Muscle of leg (tissue), 11 donors: ENCODE results near the gene ANKIB1. TPM values are rescaled to one million over a fixed set of nuclear protein-coding genes. Genes with fewer than 3 reads are reported as not detected.

Experiments used
- DNase-seq: peaks from one replicate; pipeline ENCODE4 v3.0.0; 2013
- H3K27ac ChIP-seq: one replicate; pipeline ENCODE4 v1.5.1; 2013; ENCODE audit warnings: mild to moderate bottlenecking, low read length, control low read depth
- H3K27me3 ChIP-seq: one replicate; pipeline ENCODE4 v1.6.1; 2013; ENCODE audit warnings: low read length; ENCODE audit not compliant: control insufficient read depth, insufficient read depth
- H3K36me3 ChIP-seq: one replicate; pipeline ENCODE4 v1.6.1; 2013; ENCODE audit warnings: low read length; ENCODE audit not compliant: control insufficient read depth, insufficient read depth
- H3K4me1 ChIP-seq: one replicate; pipeline ENCODE4 v1.6.1; 2013; ENCODE audit warnings: low read length; ENCODE audit not compliant: control insufficient read depth, insufficient read depth
- H3K4me3 ChIP-seq: one replicate; pipeline ENCODE4 v1.5.1; 2013; ENCODE audit warnings: low read length, control low read depth
- H3K9me3 ChIP-seq: replicated peaks from 2 replicates; pipeline ENCODE4 v1.6.1; 2013; ENCODE audit warnings: low read depth, low read length; ENCODE audit not compliant: control insufficient read depth
- WGBS: methylation state at CpG from one replicate; pipeline ENCODE4 v1.1.5; 2013; ENCODE audit warnings: missing lambda C conversion rate; ENCODE audit not compliant: insufficient coverage; 5-methylcytosine and 5-hydroxymethylcytosine counted together
- polyA plus RNA-seq, 8 donors: library from polyadenylated mRNA; unstranded; fragments of 120-200 nt; gene quantifications; one replicate each; pipeline versions ENCODE4 v1.2.1 to v1.2.3, GENCODE V29; 2013; ENCODE audit warnings: inconsistent platforms in 1 of 8, low replicate concordance in 1 of 8; ENCODE audit not compliant: insufficient read length in 8 of 8, insufficient read depth in 1 of 8
- total RNA-seq: library from RNA; stranded (reverse); fragments of 120-200 nt; gene quantifications from one replicate; pipeline ENCODE4 v1.2.4, GENCODE V29; 2013

ANKIB1 gene
- total and polyA plus RNA-seq, 9 donors, result 15.0 to 31.5 (median 23.8) TPM

DNA sequence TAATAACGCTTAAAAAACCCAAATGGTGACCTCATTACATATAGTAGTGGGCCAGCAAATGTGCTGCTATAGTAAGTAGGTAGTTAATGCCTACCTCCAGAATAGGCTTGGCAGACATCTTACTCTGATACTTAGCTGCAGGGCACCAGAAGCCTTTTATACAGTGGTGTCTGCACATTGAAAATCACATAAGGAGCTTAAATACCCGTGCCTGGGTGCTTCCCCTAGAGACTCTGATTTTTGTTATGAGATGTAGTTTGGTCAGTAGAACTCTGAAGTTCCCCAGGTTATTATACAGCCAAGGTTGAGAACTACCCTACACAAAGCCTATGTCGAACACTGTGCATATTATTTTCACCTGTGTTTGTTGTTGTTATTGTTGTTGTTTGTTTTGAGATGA lies 47.2 kb downstream of the ANKIB1 start:
- Histone ChIP-seq H3K27me3 (no peaks in the 10 kb centered on the region), H3K9me3 (no peaks in the 10 kb centered on the region), H3K4me1 (no peaks in the 10 kb centered on the region), H3K36me3 (no peaks in the 10 kb centered on the region), H3K27ac (no peak overlapping the region), H3K4me3 (no peak overlapping the region)
- no peak for DNase-seq
- no CpG with 5 or more reads among the region's 3 CpGs for WGBS

DNA sequence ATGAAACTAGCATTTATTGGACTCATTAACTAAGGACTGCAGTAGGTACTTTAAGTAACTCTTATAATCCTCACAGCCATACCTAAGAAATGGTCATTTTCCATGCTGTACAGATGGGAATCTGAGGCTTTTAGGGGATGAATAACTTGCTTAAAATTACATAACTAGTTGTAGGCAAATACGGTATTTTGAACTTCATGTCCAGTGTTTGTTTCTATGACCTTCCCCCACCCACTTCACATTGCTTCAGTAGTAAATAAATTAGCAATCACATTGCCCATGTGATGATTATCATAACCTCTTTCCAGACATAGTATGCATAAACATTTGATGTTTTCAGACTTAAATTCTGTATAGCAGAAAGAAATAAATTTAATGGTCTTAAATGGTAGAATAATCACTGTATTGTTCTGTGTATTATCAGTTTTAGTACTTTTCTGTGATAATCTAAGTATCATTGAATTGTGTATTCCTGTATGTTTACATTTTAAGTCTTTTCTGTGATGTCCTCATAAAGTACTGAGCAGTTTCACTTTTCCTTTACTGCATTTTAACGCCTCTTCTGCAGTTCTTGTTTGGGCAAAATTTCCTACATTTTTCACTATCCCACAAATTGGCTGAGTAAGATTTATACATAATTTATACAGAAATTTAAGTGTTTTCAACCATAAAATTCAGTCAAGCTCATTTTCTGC lies 48.3 kb downstream of the ANKIB1 start:
- no CpG with 5 or more reads among the region's 2 CpGs for WGBS
- no peak overlapping the region for H3K27ac ChIP-seq

DNA sequence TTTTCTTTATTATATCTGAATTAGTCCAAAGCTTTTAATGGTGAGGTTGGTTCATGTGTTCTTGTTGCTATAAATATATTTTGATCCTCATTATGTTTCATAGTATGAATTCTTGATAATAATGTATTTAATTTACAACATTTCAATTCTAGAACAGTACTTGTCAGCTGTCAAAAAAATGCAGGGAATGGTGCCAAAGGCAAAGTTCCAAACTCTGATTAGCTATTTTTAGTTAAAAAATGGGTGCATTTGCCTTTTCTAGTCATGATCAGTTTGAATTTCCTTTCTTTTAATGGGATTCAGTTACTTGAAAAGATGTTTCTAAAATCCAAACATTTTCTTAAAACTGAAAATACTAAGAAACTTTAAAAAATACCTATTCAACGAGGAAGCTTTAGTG lies 49.6 kb downstream of the ANKIB1 start:
- Histone ChIP-seq H3K27me3 (no peaks in the 10 kb centered on the region), H3K4me3 (no peak overlapping the region), H3K4me1 (no peaks in the 10 kb centered on the region), H3K9me3 (no peaks in the 10 kb centered on the region), H3K27ac (no peak overlapping the region), H3K36me3 (no peaks in the 10 kb centered on the region)
- WGBS, result no CpG with 5 or more reads among the region's 1 CpG
- DNase-seq, result no peak

More for the DNA sequence above, 48.3 kb downstream of the ANKIB1 start:
- no peaks in the 10 kb centered on the region for H3K27me3 ChIP-seq
- DNase-seq, result no peak
- no peak overlapping the region for H3K4me3 ChIP-seq
- no peaks in the 10 kb centered on the region for H3K4me1 ChIP-seq
- no peaks in the 10 kb centered on the region for H3K36me3 ChIP-seq
- no peaks in the 10 kb centered on the region for H3K9me3 ChIP-seq

DNA sequence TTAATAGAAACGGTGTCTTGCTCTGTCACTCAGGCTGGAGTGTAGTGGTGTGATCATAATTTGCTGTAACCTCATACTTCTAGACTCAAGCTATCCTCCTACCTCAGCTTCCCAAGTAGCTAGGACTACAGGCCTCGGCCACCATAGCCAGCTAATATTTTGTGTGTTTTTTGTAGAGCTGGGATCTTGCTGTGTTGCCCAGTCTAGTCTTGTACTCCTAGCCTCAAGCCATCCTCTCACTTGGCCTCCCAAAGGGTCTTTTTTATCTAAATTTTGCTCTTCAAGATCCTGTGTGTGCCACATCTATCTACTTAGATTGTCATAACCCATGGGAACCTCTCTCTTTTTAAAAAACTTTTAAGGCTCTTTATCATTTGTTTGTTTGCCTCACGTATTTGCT lies 50.5 kb downstream of the ANKIB1 start:
- WGBS, result no CpG with 5 or more reads among the region's 3 CpGs
- no peaks in the 10 kb centered on the region for H3K4me1 ChIP-seq
- H3K4me3 ChIP-seq, result no peak overlapping the region
- H3K27me3 ChIP-seq, result no peaks in the 10 kb centered on the region
- no peak overlapping the region for H3K27ac ChIP-seq
- H3K36me3 ChIP-seq, result no peaks in the 10 kb centered on the region
- no peak for DNase-seq
- H3K9me3 ChIP-seq, result no peaks in the 10 kb centered on the region

DNA sequence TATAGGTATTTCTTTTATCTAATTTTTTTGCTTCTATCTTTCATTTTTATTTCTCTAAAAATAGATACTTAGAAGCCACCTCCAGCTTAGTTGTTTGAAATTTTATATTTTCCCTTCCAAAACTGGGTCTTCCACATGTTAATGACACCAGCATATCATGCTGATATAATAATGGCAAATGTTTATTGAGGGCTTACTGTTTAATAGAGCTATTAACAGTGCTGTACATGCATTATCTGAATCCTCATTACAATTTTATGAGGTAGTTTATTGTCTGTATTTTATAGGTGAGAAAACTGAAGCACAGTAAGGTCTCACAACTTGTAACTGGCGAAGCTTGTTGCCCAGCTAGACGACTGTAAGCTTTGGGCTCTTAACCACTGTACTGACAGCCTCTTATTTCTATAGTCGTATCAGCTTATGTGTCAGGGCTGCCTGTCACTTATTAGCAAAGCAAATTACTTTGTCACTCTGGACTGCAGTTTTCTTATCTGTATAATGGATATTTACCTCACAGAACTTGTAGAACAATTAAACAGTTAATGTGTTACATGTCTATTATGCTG lies 51.2 kb downstream of the ANKIB1 start:
- Histone ChIP-seq H3K36me3 (no peaks in the 10 kb centered on the region), H3K4me1 (no peaks in the 10 kb centered on the region), H3K9me3 (no peaks in the 10 kb centered on the region), H3K27me3 (no peaks in the 10 kb centered on the region), H3K4me3 (no peak overlapping the region), H3K27ac (no peak overlapping the region)
- DNase-seq, result no peak
- WGBS, result no CpG with 5 or more reads among the region's 3 CpGs

DNA sequence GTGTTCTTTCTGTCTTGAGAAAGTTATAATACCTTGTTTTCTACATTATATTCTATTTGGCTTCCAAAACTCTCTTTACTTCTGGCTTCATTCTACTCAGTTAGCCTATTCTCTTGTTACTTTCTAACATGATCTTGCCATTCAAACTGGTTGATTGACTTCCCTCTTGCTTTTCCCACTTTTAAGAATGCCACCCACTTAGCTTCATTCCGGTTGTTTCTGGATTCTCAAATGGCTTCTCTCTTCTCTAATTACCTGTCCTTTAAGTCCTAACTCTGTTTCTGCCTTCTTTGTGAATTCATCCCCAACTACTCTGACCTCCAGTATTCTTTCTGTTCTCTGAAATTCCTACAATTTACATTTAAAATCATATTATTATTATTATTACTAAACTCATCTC lies 52.0 kb downstream of the ANKIB1 start:
- no peak overlapping the region for H3K4me3 ChIP-seq
- no peaks in the 10 kb centered on the region for H3K27me3 ChIP-seq
- no peaks in the 10 kb centered on the region for H3K9me3 ChIP-seq
- H3K27ac ChIP-seq, result no peak overlapping the region
- 44% methylated on average over 1 of the region's 1 CpG for WGBS
- H3K4me1 ChIP-seq, result no peaks in the 10 kb centered on the region
- DNase-seq, result no peak
- H3K36me3 ChIP-seq, result no peaks in the 10 kb centered on the region

DNA sequence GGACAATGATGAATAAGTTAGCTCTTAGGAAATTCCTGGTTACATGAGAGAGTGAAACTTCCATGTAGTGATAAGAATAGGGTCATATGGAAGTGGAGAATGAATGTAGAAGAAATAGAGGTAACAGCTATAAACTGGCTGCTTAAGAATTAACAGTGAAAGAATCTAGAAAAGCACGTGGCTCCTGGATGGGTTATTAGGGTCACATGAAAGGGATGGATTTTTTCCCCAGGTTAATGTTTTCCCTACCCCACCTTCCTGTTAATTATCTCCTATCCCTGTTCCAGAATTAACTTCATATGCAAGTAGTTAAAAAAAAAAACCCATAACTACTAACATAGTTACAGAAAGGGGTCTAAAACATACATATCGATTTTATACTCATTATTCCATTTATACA lies 58.0 kb downstream of the ANKIB1 start:
- no CpG with 5 or more reads among the region's 2 CpGs for WGBS
- Histone ChIP-seq H3K4me1 (no peaks in the 10 kb centered on the region), H3K27ac (no peak overlapping the region), H3K27me3 (no peaks in the 10 kb centered on the region), H3K4me3 (no peak overlapping the region), H3K9me3 (no peaks in the 10 kb centered on the region), H3K36me3 (no peaks in the 10 kb centered on the region)
- DNase-seq, result no peak

DNA sequence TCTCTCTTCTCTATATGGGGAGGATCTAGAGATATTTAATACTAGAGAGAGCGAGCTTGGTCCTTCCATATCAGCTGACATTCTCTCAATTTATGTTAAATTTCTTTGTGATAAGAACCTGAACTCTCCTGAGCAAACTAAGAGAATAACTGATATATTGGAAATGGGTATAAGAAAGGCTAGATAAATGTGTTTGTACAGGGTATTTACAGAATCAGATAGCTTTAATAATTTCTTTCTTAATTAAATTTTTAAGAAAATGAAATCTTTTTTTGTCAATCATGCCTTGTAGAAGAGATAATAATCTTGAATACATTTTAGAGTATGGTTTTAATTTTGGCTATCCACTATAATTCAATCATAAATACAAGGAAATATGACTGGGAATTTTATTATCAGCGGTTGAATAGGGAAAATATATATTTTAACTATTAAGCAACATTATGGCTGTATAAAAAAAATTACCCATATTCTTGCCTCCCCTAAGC lies 58.7 kb downstream of the ANKIB1 start:
- H3K4me3 ChIP-seq, result no peak overlapping the region
- H3K4me1 ChIP-seq, result no peaks in the 10 kb centered on the region
- DNase-seq, result no peak
- H3K27me3 ChIP-seq, result no peaks in the 10 kb centered on the region
- no peaks in the 10 kb centered on the region for H3K9me3 ChIP-seq
- no peak overlapping the region for H3K27ac ChIP-seq
- H3K36me3 ChIP-seq, result peaks cover 2% of the 10 kb centered on the region
- no CpG with 5 or more reads among the region's 2 CpGs for WGBS

DNA sequence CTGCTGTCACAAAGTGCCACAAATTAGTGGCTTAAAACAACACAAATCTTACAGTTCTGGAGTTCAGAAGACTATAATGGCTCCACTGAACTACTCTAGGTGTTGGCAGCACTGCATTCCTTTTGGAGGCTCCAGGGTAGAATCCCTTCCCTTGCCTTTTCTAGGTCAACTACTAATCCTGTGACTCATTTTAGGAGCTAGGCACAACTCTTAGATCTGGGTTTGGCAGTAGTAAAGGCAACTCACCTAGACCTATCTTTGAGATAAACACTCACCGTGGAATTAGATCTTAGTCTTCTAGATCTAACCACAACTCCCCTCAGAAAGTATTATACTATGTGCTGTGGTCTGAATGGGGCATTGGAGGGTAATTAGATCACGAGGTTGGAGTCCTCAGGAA lies 60.4 kb downstream of the ANKIB1 start:
- WGBS, result no CpG with 5 or more reads among the region's 2 CpGs
- no peak for DNase-seq
- H3K36me3 ChIP-seq, result peaks cover 2% of the 10 kb centered on the region

DNA sequence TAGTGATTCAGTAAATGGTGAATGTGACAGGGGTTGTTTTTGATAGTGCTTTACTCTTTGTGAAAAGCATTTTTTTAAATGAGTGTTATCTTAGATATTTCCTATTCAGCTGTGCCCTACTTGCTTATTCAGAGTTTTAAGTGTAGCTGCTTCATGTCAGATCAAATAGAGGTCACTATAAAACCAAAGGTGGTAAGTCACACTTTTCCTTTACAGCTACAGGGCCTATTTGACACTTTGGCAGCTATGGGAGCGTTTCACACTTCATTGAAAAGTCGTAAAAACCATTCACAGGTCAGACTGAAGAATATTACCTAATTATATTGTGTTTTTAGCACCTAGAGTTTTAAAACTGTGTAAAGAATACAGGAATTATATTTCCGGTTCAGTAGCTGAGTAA lies 67.3 kb downstream of the ANKIB1 start:
- DNase-seq, result no peak
- Histone ChIP-seq H3K9me3 (no peaks in the 10 kb centered on the region), H3K4me3 (no peak overlapping the region), H3K27me3 (no peaks in the 10 kb centered on the region), H3K36me3 (peaks cover 2% of the 10 kb centered on the region), H3K4me1 (no peaks in the 10 kb centered on the region), H3K27ac (no peak overlapping the region)
- no CpG with 5 or more reads among the region's 3 CpGs for WGBS

More for the DNA sequence above, 60.4 kb downstream of the ANKIB1 start:
- H3K9me3 ChIP-seq, result no peaks in the 10 kb centered on the region
- H3K27me3 ChIP-seq, result no peaks in the 10 kb centered on the region
- H3K27ac ChIP-seq, result no peak overlapping the region
- H3K4me3 ChIP-seq, result no peak overlapping the region
- H3K4me1 ChIP-seq, result no peaks in the 10 kb centered on the region
